ENCODE results near the gene PTGER4.

PTGER4 gene

DNA sequence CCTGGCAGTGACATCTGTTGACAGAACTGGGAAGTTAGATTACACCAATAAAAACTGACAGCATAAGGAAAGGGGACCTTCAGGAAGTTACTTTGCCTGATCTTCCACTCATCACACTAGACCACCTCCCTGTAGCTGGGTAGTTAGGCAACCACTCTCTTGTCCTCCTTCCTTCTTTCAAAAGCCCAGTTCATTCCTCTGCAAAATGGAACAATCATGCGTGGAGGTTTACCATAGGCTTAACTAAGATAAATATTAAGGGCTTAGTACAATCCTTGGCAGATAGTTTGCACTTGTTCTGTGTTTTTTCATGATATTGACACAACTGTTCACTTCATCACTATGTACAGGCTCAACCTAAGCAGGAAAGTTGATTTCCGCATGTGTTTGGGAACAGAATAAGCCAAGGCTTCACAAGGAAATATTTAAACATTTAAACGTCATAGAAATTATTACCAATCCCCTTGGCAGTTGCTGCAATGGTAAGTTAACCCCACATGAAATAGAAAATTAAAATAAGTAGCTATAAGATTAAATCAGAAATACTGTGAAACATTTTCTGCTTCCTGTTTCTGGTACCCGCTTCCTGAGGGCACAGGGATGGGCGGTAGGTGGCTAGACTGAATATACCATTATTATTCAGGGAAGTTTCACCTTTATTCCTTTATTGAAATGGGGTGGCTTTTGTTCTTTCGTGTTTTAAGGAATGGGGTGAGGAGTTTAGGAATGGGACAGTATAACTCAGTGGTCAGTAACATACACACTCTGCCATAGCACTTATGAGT lies 9.9 kb upstream of the PTGER4 start:
- TF ChIP-seq, protein P1, sequence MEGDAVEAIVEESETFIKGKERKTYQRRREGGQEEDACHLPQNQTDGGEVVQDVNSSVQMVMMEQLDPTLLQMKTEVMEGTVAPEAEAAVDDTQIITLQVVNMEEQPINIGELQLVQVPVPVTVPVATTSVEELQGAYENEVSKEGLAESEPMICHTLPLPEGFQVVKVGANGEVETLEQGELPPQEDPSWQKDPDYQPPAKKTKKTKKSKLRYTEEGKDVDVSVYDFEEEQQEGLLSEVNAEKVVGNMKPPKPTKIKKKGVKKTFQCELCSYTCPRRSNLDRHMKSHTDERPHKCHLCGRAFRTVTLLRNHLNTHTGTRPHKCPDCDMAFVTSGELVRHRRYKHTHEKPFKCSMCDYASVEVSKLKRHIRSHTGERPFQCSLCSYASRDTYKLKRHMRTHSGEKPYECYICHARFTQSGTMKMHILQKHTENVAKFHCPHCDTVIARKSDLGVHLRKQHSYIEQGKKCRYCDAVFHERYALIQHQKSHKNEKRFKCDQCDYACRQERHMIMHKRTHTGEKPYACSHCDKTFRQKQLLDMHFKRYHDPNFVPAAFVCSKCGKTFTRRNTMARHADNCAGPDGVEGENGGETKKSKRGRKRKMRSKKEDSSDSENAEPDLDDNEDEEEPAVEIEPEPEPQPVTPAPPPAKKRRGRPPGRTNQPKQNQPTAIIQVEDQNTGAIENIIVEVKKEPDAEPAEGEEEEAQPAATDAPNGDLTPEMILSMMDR (IDR thresholded peaks at IDR 0.05; ENCODE audit: control extremely low read depth, extremely low read depth, low read depth, missing control alignments), result no peak
- ChIA-PET POLR2A (no interaction called here), CTCF (no interaction called here)
- no peak for DNase-seq (ENCODE audit: extremely low spot score)

DNA sequence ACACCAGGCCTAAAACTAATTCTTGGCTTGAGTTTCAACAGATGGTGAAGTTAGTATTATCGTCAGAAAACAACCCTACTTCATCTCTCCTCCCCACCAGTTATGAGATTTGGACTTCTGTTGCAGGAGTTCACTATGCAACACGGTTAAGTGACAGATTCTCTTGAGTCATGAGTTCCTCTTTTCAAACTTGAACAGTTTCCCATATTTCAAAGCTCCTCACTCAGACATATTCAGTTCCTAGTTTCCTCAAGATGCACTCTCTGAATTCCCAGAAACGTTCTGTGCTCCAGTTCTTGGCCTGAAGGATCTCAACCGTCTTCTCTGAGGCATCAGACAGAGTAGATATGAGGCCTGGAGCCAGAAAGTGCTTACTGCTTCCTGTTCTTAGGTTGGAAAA lies 7.3 kb upstream of the PTGER4 start:
- ChIA-PET CTCF (interaction anchor here (1.1 kb wide), 1 partner anchor 18 kb away, joined by 3 read pairs; no protein-coding TSS in a partner anchor), POLR2A (no interaction called here)
- TF ChIP-seq, protein P1 (IDR thresholded peaks at IDR 0.05; ENCODE audit: control extremely low read depth, extremely low read depth, low read depth, missing control alignments), result no peak
- DNase-seq (ENCODE audit: extremely low spot score), result no peak

DNA sequence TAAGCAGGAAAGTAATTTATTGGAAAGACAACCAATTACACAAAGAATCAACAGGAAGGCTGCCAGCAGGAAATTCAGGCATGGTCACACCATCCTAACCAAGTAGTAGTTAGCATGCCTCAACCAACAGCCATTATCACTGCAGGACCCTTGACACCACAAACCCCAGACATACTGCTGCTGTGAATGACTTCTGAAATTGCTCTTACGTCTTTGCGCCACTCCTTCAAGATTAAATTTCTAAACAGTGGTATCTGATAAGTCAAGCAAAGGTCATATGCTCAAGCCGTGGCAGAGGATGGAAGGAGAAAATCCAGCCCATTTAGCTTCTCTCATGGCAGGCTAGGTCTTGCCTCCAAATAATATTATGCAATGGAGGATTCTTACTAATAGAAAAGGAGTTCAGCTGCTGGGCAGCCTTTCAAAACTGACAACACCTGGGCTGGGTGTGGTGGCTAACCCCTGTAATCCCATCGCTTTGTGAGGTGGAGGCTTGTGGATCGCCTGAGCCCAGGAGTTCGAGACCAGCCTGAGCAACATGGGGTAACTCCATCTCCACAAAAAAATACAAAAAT lies 5.0 kb upstream of the PTGER4 start:
- TF ChIP-seq, protein P1 (IDR thresholded peaks at IDR 0.05; ENCODE audit: control extremely low read depth, extremely low read depth, low read depth, missing control alignments), result no peak
- POLR2A ChIA-PET, result no interaction called here
- CTCF ChIA-PET, result no interaction called here
- no peak for DNase-seq (ENCODE audit: extremely low spot score)

DNA sequence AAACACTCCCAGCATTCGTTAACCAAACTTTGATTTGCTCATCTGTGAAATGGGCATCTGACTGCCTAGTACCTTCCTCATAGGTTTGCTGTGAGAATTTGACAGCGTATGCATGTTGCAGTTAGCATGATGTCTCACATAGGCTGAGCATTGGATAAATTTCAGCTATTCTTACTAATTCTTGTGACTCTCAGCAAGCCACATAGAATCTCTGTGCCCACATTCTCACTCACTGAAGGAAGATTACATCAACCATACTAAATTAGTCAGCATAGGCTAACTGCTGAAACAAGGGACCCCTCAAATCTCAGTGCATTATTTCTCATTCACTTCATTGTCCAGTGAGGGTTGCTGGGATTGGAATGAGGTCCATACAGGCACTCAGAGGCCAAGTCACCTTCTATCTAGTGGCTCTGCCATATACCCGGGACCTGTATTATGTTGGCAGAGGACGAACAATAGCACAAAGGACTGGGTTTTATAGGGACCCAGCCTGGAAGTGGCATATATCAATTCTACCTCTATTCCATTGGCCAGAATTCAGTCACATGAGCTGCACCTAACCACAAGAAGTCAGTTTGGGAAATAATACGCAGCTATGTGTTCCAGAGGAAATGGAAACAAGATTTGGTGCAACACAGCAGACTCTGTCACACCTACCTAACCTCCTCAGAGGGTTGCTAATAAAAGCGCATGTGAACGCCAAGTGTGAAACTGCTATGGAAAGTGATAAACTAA lies 4.2 kb upstream of the PTGER4 start:
- CTCF ChIA-PET, result interaction anchor here (1.4 kb wide), 1 partner anchor 10 kb away, joined by 4 read pairs; no protein-coding TSS in a partner anchor
- POLR2A ChIA-PET, result no interaction called here
- DNase-seq (ENCODE audit: extremely low spot score), result no peak
- TF ChIP-seq, protein P1 (IDR thresholded peaks at IDR 0.05; ENCODE audit: control extremely low read depth, extremely low read depth, low read depth, missing control alignments), result no peak

DNA sequence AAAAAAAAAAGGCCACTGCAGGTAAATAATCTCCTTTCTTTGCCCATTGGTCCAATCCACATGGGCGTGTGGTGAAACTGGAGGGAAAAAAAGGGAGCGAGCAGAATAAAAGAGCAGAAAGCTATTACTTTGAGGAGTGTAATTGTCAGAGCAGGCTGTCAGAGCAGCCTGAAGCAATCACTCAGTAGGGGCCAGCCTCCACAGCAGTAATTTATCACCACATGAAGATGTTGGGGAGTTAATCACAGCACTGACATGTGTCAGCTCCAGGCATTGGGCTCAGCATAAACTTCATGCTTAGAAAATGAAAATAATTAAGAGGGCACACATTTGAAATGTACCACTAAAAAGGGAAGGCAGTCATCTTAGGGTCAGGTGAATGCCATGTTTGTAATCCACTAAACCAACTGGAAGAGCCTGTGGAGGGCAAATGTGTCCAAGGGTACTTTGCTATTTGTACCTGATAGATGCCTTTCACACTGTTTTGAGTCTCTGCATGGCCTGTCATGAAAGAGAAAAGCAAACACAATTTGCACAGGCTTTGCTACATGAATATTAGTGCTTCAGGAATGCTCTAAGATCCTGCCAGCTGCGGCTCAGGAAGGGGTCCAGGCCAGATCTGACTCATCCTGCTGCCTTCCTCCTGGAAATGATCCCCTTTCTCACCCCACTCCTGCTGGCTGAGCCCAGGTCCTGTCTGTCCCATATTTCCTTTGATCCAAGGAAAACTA lies 2.9 kb upstream of the PTGER4 start:
- POLR2A ChIA-PET, result no interaction called here
- DNase-seq (ENCODE audit: extremely low spot score), result no peak

More for the DNA sequence above, 2.9 kb upstream of the PTGER4 start:
- TF ChIP-seq, protein P1 (IDR thresholded peaks at IDR 0.05; ENCODE audit: control extremely low read depth, extremely low read depth, low read depth, missing control alignments), result no peak
- CTCF ChIA-PET, result interaction anchor here (1.0 to 1.5 kb wide), 4 partner anchors 9 to 728 kb away, joined by 3 to 4 read pairs (median 4); no protein-coding TSS in a partner anchor

Data from GM10248 (cell line).